Measurements from ENCODE around the gene C22orf23.

DNA sequence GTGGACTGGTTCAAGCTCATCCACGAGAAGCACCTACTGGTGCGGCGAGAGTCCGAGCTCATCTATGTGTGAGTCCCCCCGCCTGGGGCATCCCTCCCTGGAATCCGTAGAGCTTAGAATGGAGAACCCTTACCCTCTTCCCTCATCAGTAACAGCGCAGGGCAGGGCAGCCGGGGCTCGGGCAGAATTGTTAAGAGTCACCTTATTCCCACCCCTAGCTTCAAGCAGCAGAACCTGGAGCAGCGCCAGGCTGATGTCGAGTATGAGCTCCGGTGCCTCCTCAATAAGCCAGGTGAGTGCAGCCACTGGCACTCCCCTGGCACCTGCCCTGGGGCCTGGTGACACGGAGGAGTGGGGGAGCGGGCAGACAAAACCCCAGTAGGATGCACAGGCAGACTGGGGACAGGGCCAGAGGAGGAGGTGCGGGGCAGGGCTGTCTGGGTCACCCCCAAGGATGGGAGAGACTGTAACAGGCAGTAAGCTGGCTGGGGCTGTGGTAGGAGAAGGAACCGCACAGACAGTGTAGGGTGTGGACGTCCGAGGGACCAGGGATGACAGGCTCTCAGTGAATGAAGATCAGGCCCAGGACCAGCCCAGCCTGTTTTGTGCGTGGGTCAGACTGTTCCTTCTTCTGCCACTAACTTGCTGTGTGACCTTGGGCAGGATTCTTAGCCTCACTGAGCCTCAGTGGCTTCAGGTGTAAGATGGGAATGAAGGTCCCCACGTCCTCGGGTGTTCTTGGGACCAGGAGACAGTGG, 20.4 kb downstream of the C22orf23 start:
- TF ChIP-seq, protein P1, sequence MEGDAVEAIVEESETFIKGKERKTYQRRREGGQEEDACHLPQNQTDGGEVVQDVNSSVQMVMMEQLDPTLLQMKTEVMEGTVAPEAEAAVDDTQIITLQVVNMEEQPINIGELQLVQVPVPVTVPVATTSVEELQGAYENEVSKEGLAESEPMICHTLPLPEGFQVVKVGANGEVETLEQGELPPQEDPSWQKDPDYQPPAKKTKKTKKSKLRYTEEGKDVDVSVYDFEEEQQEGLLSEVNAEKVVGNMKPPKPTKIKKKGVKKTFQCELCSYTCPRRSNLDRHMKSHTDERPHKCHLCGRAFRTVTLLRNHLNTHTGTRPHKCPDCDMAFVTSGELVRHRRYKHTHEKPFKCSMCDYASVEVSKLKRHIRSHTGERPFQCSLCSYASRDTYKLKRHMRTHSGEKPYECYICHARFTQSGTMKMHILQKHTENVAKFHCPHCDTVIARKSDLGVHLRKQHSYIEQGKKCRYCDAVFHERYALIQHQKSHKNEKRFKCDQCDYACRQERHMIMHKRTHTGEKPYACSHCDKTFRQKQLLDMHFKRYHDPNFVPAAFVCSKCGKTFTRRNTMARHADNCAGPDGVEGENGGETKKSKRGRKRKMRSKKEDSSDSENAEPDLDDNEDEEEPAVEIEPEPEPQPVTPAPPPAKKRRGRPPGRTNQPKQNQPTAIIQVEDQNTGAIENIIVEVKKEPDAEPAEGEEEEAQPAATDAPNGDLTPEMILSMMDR (IDR thresholded peaks at IDR 0.05) = no peak
- no peak for TF ChIP-seq POLR2A (IDR thresholded peaks at IDR 0.05)
- no peak for TF ChIP-seq EP300 (IDR thresholded peaks at IDR 0.05)

Data from tibial nerve (tissue), 4 donors.